SK-N-MC (cell line): ENCODE results near the gene OMA1.

ENCODE experiments used
- EZH2 ChIP-seq: fragments of 200-600 bp; sonication (generic); IDR thresholded peaks from one replicate; pipeline ENCODE4 v1.6.1; 2017; ENCODE audit warnings: antibody characterized with exemption
- POLR2AphosphoS5 ChIP-seq: IDR thresholded peaks from 2 replicates; pipeline ENCODE4 v1.6.1; 2012; ENCODE audit warnings: mild to moderate bottlenecking, low read depth, low read length, borderline replicate concordance

GRCh38 chr1:58545591-58546519 lies 671 bp downstream of the OMA1 start:
- TF ChIP-seq EZH2 (no peak), POLR2AphosphoS5 (no peak)
